Left ventricle myocardium inferior (tissue), 1 donor: ENCODE measurements around the gene MYT1. TPM values are rescaled to one million over a fixed set of nuclear protein-coding genes. Genes with fewer than 3 reads are reported as not detected.

Source experiments
- DNase-seq: peaks from one replicate; pipeline ENCODE4 v3.0.0-alpha.2; 2020
- H3K27ac ChIP-seq: fragments of 200-600 bp; replicated peaks from 2 replicates; pipeline ENCODE4 v1.8.0; 2021
- H3K27me3 ChIP-seq: fragments of 200-600 bp; 2 replicates; pipeline ENCODE4 v1.8.0; 2021; ENCODE audit warnings: low read depth
- H3K36me3 ChIP-seq: fragments of 200-600 bp; 2 replicates; pipeline ENCODE4 v1.8.0; 2021
- H3K4me1 ChIP-seq: fragments of 200-600 bp; 2 replicates; pipeline ENCODE4 v1.8.0; 2021
- H3K4me3 ChIP-seq: fragments of 200-600 bp; 2 replicates; pipeline ENCODE4 v1.8.0; 2021; ENCODE audit warnings: mild to moderate bottlenecking, moderate library complexity
- H3K9me3 ChIP-seq: fragments of 200-600 bp; replicated peaks from 2 replicates; pipeline ENCODE4 v1.8.0; 2021
- CTCF ChIP-seq: fragments of 200-600 bp; IDR thresholded peaks from 2 replicates; pipeline ENCODE4 v1.8.0; 2021; ENCODE audit warnings: antibody characterized with exemption, mild to moderate bottlenecking, borderline replicate concordance
- intact Hi-C: fragments of 100-400 bp; cut with micrococcal nuclease; formaldehyde crosslinking; loops from one replicate; pipeline ENCODE4 v1.11.0; 2022
- total RNA-seq: library from RNA; stranded (reverse); fragmentation: NEBNext Ultra II Directional; extraction: Animal tissue kit (Norgen Biotek cat#: 25700); gene quantifications from one replicate; pipeline ENCODE4 v1.2.1, GENCODE V29; 2021
- donor health status: DM: no; HTN: yes; CAD: no; lungs with severe emphysema.

MYT1 gene
- total RNA-seq, 1 donor from 2014 or later: 0.11 TPM

DNA sequence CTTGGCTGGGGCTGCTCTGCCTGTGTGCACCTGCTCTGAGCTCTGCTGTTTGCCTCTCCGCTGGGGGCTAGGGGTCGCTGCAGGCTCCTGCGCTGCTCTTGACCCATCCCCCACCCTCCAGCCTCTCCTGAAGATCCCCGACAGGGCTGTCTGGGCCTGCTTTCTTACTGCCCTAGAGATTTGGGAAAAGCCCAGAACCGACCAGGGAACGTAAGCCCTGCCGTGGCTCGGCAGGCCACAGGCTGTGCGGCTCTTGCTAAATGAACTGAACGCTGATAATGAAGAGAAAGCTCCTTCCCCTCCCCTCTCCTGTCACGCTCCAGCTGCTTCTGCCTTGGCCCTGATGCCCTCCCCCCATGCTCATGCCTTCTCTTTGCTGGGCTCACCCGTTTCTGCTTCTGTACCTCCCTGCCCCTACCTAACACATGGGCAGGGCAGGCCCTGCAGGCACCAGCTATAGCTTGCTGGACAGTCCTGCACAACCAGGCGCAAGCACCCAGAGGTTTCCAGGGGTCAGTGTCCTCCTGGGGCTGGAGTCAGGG, 59.3 kb downstream of the MYT1 start:
- Histone ChIP-seq H3K27me3 (no peaks in the 10 kb centered on the region), H3K27ac (peak overlapping the region; percentile 72), H3K4me1 (peaks cover 45% of the 10 kb centered on the region), H3K4me3 (no peak overlapping the region), H3K36me3 (no peaks in the 10 kb centered on the region), H3K9me3 (no peaks in the 10 kb centered on the region)
- peak; percentile 57 for TF ChIP-seq CTCF
- intact Hi-C loops: no loop called here
- peak; percentile 46 for DNase-seq

DNA sequence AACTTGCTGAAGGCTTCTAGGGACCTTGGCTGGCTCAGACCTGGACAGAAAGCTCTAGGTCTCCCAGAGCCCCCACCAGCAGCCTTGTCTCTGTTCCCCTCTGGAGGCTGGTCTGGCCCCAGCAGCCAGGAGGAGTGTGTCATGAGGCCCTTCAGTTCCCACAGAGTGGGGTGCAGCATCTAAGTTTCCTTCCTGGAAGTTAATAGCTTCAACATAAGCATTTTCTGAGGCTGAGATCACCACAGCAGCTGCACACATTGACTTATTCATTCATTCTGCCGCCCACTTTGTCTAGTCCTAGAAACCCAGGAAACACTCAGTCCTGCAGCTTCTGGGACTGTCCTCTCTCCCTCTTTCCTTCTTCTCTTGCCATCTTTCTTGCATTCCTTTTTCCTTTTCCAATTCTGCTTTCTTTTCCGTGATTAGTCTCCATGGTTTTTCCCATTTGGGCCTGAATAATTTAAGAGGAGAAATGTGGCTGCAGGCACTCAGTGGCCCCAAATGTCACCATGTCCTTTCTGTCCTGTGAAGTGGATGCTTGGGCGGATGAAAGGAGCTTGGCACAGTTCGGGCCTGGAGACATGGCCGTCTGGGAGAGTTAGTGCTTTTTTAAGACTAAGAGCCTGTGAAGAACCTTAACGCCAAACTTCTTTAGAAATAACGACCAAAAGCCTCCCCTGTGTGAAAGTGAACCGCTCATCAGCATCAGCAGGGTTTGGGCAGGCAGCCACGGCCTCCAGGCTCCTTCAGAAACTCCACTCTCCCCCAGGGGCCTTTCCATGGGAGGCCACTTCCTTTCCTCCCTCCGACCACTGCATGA, 60.3 kb downstream of the MYT1 start:
- no peaks in the 10 kb centered on the region for H3K36me3 ChIP-seq
- H3K9me3 ChIP-seq: no peaks in the 10 kb centered on the region
- no peak overlapping the region for H3K4me3 ChIP-seq
- no peak for DNase-seq
- no peaks in the 10 kb centered on the region for H3K27me3 ChIP-seq
- peaks cover 45% of the 10 kb centered on the region for H3K4me1 ChIP-seq
- no peak for TF ChIP-seq CTCF
- intact Hi-C loops: no loop called here
- H3K27ac ChIP-seq: peak overlapping the region; percentile 72

DNA sequence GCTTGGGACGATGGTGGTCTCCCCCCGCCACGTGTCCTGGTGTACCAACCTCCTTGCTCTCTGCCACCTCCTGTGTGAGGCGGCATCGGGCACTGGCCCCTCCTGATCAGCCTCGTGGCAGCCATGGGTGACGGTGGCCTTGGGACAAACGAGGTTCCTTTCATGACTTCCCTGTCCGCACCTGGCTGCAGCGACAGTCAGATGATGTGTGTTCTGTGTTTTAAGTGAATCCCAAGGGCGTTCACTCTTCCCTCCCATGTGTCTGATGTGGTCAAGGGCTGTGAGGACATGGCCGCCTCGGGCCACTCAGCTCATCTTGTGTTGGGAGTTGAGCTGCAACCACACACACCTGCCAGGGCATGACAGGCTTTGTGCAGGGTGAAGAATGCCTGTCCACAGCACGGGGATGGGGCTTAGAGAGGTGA, 60.9 kb downstream of the MYT1 start:
- DNase-seq: no peak
- intact Hi-C loops: no loop called here
- Histone ChIP-seq H3K9me3 (no peaks in the 10 kb centered on the region), H3K27ac (peak overlapping the region; percentile 72), H3K27me3 (no peaks in the 10 kb centered on the region), H3K4me1 (peaks cover 45% of the 10 kb centered on the region), H3K36me3 (no peaks in the 10 kb centered on the region), H3K4me3 (no peak overlapping the region)
- no peak for TF ChIP-seq CTCF

DNA sequence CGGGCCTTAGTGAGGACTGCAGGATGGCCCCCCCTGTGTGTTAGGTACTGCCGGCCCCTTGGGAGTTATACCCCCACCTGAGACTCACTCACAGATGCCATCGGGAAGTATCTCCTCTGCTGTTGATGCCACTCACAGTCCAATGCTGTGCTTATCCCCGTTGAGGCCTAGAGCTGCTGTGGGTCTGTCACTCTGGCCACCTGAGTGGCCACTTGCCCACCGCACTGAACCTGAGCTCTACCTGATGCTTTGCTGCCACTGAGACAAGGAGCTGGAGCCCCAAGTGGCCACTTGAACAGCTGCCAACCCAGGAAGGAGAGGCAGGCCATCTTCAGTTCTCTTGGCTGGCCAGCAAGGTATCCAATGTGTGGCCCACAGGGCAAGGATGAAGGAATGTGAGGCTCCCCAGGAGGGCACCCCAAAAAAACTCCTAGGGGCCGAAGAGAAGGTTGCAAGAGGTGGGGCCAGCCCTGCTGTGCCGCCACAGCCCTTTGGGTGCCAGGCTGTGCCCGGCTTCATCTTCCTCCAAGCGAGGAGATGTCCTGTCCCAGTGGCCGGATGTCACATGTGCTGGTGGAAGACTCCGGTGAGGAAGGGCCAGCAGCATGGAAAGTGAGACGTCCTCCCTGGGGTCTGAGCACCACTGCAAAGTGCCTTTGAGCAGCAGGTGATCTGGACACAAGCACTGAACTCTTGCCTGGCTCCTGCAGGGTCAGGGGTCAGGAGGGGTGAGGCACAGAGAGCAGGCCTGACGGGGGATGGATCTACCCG, 61.8 kb downstream of the MYT1 start:
- no peak for DNase-seq
- intact Hi-C loops: no loop called here
- no peak overlapping the region for H3K4me3 ChIP-seq

More for the DNA sequence above, 61.8 kb downstream of the MYT1 start:
- no peak for TF ChIP-seq CTCF
- Histone ChIP-seq H3K27me3 (no peaks in the 10 kb centered on the region), H3K36me3 (no peaks in the 10 kb centered on the region), H3K9me3 (no peaks in the 10 kb centered on the region), H3K27ac (no peak overlapping the region), H3K4me1 (peaks cover 45% of the 10 kb centered on the region)
